ENCODE results near the gene MYO18A.
A peak's percentile ranks its signal among the peaks of the same experiment; 100 is the strongest.

The MYO18A gene

DNA sequence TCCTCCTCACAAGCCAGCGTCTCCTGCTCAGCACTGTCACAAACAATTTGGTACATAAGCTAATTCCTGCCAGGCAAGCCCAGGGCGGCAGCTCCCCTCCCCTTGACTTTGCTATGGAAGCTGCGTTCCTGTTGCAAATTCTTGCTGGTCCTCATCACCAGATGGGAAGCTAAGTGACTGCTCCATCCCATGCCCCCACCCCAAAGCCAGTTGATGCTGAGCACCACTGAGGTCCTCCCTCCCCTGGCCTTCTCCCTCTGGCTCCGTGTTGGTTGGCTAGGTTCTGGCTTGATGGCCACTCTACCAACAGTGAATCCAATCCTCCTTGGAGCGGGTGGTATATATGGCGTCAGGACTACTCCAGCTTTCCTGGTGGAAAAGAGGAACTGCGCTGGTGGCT lies 102.9 kb downstream of the MYO18A start:
- no peak for DNase-seq (ENCODE audit: low spot score)

DNA sequence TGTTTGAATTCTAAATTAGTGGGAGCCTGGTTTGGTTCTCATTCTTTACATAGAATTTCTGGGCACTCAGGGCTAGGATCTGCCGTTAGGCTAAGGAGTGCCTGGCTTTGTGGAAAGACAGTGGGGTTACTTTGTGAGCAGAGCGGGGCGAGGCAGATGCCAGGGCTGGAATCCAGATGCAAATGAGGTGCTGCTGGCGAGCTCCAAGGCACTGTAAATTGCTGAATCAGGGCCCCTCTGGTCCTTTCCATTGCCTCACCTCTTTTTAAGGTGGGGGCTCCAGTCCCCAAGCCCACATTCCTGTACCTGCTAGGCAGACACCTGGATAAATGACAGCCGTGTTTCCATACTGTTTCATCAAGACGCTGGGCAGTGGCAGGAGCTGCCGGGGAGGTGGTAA lies 103.5 kb downstream of the MYO18A start:
- no peak for DNase-seq (ENCODE audit: low spot score)

DNA sequence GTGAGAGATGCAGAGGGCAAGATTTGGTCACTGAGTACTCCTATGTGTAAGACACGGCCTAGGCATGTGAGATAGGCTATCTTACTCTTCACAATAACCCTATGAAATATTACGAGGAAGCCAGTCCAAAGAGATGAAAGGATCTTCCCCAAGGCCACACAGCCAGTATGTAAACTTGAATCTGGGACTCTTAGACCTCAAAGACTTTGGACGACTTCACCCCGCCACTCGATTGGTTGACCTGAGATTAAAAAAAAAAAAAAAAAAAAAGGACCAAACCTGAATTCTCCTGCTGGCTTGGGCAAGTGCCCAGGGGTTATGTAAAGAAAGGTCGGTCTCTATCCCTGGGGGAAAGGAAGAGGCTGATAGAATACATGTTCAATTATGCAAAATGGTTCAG lies 104.1 kb downstream of the MYO18A start:
- DNase-seq (ENCODE audit: low spot score) = no peak

DNA sequence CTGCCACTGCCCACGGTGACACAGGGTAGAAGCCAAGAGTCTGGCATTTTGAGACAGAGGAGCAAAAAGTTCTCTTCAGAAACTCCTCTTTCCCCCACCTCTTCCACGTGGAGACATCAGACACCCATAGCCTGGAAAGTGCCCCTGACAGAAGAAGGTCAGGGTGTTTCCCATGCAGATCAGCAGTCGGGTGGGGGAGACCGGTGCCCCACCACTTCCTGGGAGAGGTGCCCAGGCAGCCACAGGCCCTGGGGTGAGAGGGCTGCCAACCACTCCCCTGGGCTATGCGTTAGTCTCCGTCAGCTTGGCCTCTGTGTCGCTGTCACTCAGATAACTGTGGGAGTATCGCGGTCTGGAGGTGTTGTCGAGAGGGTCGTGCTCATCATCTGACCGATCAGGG lies 105.7 kb downstream of the MYO18A start:
- no peak for DNase-seq (ENCODE audit: low spot score)

DNA sequence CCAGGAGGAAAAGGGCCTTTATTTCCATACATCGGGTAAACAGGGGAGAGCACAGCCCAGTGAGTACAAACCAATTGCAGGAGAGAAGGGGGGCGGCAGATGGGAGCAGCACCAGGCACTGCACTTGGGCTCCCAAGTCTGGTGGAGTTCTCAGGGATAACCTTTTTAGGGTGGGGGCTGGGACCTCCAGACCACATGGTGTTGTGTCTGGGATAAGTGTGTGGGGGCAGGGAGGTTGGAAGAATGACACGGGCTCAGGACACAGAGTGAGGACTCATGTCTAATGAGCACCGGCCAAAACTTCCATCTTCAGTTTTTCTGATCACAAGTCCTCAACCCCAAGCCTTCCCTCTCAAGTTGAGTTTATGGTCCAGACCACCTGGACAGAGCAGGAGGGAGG lies 106.7 kb downstream of the MYO18A start:
- no peak for DNase-seq (ENCODE audit: low spot score)

DNA sequence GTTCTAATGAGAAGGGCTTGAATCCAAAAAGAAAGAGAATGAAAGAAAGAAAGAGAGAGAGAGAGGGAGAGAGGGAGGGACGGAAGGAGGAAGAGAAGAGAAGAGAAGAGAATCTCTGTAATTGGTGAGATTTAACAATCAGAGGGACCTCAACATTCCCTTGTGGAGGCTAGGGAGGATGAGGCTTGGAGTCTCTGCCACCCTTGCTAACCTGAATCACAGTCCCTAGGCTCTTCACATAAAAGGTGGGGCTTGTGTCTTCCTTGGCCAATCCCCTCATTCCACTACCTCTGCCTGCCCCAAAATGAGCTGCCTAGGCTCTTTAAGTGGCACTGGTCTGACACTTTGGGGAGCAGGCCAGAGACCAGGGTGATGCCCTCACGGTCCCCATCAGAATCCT lies 107.2 kb downstream of the MYO18A start:
- DNase-seq (ENCODE audit: low spot score) = no peak

DNA sequence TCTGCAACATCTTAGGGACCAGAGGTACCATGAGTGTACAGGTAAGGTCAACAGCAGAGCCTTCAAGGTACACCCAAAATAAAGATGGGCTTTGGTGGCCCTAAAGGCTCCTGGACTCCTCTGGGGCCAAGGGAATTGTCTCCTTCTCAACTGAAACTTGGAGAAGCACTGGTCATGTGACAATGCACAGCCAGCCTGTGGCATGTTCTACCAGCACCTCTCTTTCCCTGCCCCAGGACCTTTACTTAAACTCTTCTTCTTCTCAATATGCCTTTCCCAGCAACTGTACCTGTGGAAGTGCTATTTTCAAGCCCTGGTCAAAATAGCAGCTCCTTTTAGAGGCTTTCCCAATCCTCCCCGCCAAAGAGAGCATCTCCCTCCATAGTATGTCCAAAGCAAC lies 108.9 kb downstream of the MYO18A start:
- DNase-seq (ENCODE audit: low spot score) = no peak

DNA sequence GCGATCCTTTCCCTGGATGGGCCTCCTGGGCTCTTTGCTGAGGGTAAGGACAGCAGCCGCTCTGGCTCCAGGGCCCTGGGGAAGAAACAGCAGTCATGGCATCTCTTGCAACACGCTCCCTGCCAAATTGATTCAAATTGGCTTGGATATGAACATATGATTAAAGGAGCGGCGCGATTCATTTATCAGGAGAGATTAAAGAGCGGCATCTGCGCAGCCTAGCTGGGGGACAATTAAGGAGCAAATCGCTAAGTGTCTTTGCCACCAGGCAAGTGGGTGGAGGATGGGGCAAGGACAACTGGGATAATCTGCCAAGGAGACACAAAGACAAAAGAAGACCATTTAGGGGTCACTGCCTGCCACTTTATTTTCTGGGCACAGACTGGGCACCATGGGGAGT lies 109.4 kb downstream of the MYO18A start:
- no peak for DNase-seq (ENCODE audit: low spot score)

DNA sequence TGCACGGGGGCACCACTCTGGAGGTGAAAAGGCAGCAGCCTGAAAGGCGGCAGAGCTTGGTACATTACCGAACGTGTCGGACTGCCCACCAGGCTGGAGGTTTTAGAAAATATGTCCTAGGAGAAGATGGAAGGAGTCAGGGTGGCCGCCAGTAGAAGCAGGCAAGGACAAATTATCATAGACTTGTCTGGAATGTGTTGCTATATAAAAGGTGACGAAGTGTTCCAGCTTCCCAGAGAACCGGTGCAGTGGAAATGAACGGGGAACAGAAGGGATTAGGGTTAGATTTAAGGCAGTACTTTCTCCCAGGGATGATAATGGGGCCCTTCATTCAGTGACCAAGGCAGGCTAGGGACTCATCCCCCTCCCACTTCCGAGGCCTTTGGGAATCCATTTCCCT lies 109.9 kb downstream of the MYO18A start:
- no peak for DNase-seq (ENCODE audit: low spot score)

DNA sequence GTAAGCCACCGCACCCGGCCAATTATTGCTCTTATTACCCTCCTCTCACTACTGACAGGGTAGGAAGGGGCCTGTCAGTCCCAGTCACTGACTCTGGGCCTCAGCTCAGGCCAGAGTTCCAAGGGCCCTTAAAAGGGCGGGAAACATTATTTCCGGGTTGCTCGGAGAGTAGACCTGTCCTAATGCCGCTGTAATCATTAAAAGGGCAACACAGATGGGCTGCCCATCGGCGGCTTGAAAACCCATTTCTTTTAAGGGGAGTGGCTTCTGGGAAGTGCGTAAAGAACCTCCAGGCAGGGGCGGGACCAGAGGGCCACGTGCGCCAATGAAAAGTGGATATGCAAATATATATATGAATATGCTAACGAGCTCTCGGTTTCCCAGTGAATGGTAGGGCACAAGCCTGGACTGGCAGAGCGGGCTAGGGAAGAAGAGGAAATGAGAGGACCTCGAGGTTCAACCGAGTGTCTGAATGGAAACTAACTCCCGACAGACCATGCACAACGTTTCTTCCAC lies 110.6 kb downstream of the MYO18A start:
- DNase-seq (ENCODE audit: low spot score) = no peak

DNA sequence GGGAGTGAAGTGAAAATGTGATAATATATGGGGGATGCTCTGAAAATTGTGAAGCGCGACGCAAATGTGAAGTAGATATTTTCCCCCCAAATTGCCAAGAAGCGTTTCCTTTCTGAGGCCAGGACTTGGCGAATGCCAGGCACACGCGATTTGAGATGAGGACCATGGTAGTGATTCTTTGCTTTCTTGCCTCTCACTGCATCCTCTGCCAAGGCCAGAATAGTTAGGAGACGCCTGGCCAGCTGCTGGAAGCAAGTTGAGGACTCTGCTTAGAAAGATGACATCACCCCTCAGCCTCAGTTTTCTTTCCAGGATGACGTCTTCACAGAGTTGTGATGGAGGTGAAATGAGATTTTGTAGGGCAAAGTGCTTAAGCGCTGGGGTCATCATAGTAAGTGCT lies 111.4 kb downstream of the MYO18A start:
- no peak for DNase-seq (ENCODE audit: low spot score)

DNA sequence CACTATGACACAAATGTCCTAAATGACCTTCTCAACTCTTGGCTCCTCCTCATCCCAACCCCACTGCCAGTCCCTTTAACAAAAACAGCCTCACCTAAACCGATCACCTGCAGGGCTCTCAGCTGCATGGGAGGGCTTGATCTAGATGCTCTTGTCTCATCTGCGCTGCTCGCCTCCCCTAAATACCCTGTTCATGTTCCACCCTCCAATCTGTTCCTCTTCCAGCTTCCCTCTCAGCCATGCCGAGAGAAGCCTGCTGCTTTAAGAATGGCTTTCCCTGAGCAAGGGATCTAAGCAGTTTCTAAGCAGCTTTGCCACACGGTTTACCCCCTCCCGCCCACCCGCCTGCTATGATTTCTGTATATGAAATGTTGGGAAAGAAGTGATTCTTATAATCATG lies 113.6 kb downstream of the MYO18A start:
- DNase-seq (ENCODE audit: low spot score) = peak; percentile 64

DNA sequence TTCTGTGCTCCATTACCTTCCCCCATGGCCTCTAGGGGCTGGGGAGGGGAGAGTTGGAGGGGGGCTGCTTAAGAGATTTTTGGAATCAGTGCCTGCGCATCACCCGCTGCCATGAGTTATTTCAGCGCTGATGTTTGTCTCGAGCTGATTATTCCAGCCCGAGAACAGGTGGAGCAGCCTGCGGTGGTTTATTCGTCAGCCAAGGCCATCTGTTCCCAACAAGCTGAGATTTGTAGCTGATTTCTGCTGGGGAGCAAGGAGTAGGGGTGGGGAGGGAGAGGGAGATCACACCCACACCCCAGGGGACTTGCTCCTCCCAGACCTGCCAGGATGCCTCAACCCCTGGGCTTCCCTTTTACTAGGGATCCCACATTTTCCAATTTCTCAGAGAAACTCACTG lies 114.2 kb downstream of the MYO18A start:
- peak; percentile 89 for DNase-seq (ENCODE audit: low spot score)

DNA sequence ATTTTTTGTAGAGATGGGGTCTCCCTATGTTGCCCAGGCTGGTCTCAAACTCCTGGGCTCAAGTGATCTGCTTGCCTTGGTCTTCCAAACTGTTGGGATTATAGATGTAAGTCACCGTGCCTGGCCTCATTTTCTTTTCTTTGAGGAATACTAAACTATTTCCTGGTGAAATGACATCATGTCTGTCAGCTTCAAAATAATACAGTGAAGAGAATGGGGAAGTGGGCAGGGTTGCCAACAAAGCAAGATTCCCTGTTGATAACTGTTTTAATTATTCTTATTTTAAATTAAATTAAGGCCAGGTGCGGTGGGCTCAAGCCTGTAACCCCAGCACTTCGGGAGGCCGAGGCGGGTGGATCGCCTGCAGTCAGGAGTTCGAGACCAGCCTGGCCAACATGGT lies 116.2 kb downstream of the MYO18A start:
- DNase-seq (ENCODE audit: low spot score) = no peak

DNA sequence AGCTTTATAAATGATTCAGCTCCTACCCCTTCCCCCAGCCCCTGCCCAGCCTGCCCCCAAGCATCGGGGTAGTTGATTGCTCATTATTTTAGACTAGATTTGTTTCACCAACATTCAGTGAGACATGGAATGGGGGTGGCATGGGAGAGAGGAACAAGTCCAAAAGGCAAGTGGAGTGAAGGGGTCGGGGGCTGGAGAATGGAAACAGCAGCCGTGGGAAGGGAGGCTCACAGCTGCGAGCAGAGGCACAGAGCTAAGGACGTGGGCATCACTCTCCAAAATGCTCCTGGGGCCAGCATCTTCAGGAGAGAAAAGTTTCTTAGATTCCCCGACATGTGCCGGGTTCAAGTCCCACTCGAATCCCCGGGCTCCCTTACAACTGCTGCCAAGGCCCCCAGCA lies 118.0 kb downstream of the MYO18A start:
- no peak for DNase-seq (ENCODE audit: low spot score)

DNA sequence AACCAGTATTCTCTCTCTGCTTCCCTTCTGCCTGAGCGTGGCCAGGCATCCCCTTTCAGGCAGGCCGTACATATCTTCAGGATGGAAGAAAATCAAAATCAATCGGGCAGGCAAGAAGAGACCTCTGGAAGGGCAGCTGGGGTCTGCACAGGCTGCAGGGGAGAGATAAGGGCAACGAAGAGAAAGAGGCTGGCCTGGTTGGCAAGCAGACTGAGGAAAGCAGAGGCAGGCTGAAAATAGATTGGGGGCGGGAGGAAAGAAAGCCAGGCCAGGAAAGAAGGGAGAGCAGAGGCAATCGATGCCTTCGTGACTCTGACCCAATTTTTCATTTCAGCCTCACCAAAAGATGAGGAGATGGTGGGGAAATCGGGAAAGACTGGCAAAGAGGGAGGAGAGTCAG lies 119.2 kb downstream of the MYO18A start:
- peak; percentile 76 for DNase-seq (ENCODE audit: low spot score)

DNA sequence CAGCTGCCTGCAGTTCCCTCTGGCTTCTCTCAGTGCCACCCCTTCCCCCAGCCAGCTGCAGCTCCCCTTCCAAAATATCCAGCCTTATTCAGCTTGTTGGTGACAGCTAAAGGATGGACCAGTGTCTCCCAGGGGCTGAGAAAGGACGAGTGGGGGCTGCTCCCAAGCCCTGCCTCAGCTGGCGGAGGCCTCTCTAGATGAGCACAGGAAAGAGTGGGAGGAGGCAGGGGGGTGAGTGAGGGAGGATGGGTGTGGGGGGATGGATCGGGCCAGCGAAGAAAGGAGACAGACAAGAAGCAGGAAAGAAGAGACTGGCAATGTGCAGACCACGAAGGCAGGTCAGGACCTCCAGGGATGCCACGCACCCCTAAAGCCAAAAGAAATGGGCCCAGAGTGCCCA lies 119.7 kb downstream of the MYO18A start:
- no peak for DNase-seq (ENCODE audit: low spot score)

DNA sequence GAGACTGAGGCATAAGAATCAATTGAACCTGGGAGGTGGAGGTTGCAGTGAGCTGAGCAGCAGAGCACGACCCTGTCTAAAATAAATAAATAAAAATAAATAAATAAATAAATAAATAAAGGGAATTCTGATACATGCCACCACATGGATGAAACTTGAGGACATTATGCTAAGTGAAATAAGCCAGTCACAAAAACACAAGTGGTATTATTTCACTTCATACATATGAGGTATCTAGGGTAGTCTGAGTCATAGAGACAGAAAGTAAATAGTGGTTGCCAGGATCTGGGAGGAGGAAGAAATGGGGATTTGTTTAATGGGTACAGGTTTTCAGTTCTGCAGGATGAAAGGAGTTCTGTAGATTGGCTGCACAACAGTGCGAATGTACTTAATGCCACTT lies 120.9 kb downstream of the MYO18A start:
- no peak for DNase-seq (ENCODE audit: low spot score)

DNA sequence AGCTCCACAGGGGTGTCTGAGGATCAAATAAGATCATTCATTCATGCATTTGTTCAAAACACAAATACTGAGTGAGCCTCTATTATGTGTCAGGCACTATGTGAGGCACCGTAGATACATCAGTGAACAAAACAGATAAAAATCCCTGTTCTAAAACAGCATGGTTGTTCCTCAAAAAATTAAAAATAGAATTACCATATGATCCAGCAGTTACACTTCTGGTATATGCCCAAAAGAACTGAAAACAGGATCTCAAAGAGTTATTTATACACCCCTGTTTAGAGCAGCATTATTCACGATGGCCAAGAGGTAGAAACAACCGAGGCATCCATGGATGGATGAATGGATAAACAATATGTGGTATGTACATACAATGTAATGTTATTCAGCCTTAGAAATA lies 121.8 kb downstream of the MYO18A start:
- DNase-seq (ENCODE audit: low spot score) = no peak

DNA sequence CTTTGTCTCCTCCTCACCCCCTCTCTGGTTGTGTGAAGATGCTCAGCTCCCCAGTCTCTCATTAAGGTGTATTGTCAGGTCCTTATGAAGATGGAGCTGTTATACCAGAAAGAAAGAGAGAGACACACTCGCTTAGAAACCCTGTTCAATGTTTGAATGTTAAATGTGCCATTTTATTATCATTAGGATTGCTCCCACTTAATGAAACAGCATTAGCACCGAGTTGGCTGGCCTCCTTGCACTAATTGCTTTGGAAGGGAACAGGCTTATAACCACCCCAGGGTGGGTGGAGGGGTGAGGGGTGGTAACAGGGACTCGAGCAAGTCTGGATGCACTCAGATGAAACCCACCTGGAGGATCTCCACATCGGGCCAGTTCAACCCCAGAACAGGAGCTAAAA lies 122.8 kb downstream of the MYO18A start:
- no peak for DNase-seq (ENCODE audit: low spot score)

DNA sequence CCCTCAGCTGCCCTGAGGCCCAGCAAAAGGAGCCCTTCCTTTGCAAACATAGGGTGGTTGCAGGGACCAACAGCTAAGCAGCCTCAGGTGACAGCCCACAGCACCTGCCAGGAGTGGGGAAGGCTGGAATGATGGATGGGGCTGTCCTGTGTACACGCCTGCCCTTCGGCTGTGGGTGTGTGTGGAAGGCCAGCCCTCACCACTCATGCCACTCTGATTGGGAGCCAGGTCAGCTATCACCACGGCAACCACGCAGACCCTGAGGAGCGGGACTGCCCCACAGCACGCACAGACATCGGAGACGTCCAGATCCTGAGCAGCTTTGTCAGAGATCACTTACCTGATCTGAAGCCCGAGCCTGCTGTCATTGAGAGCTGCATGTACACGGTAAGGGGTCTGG lies 125.4 kb downstream of the MYO18A start:
- no peak for DNase-seq (ENCODE audit: low spot score)

DNA sequence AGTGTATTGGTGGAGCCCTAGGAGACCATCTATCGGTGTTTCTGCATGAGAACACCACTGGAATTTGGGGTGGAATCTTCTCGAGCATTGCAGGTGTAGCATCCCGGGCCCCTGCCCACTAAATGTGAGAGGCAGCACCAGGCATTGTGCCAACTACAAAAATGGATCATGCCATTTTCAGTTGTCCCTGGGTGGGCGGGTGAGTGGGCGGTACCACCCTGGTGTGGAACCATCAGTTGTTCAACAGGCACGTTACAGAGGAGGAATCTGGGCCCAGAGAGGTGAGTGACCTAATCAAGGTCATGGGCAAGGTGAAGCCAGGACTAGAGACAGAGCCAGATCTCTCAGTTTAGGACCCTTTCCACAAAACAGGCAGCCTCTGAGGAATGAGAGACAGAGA lies 128.5 kb downstream of the MYO18A start:
- DNase-seq (ENCODE audit: low spot score) = no peak

DNA sequence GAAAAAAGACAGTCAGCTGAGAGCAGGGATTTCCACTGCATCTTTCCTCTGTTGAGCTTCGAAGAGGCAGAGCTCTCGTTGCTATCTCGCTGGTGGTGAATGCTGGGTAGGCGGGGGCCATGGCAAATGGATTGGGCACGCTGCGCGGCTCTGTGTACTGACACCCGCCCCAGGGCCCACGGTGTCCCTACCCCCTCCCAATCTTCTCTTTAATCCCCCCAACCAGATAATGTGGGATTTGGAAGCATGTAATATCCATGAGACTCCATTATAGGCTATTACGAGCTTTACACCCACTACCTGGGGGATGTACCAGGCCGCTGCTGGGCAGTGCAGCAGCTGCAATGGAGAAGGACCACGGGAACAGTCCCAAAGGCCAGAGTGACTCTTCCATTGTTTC lies 129.0 kb downstream of the MYO18A start:
- no peak for DNase-seq (ENCODE audit: low spot score)

DNA sequence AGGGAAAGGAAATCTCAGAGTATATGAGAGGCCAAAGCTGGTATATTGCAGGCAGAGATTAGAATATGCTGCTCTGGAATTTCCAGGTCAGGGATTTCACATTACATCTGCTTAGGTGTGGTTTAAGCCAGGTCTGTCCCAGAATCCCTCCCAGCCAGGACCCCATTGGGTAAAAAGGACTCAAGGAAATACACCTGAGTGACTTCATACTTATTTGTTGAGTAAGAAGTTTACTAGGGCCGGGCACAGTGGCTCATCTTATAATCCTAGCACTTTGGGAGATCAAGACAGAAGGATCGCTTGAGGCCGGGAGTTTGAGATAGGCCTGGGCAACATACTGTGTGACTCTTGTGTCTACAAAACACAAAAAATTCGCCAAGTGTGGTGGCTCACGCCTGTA lies 130.0 kb downstream of the MYO18A start:
- DNase-seq (ENCODE audit: low spot score) = no peak

DNA sequence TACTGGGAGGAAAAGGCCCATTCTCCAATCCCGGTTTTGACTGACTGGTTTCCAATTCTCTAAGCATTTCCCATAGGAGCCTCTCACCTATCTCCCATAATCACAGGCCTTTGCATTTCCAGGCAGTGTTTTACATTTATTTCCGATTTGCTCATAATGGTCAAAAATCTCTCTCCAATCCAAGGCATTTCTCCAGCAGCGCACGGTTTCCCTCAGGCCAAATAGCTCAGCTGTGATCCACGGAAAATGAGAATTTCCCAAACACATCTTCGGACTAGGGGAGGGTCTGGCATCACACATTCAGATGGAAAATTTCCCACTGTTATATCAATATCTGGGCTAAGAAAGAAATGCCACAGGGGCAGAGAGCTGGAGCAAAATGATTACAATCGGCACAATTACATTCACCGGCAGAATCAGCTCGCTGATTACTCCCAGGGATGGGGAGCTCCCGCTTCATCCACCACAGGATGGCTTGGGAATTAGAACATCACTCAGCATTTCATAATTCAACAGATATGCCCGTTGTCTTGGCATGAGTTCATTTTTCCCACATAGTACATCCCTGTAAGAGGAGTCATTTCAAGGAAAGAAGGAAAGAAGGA lies 130.6 kb downstream of the MYO18A start:
- no peak for DNase-seq (ENCODE audit: low spot score)
